Measurements from ENCODE around the gene CAMSAP1.

Gene CAMSAP1

DNA sequence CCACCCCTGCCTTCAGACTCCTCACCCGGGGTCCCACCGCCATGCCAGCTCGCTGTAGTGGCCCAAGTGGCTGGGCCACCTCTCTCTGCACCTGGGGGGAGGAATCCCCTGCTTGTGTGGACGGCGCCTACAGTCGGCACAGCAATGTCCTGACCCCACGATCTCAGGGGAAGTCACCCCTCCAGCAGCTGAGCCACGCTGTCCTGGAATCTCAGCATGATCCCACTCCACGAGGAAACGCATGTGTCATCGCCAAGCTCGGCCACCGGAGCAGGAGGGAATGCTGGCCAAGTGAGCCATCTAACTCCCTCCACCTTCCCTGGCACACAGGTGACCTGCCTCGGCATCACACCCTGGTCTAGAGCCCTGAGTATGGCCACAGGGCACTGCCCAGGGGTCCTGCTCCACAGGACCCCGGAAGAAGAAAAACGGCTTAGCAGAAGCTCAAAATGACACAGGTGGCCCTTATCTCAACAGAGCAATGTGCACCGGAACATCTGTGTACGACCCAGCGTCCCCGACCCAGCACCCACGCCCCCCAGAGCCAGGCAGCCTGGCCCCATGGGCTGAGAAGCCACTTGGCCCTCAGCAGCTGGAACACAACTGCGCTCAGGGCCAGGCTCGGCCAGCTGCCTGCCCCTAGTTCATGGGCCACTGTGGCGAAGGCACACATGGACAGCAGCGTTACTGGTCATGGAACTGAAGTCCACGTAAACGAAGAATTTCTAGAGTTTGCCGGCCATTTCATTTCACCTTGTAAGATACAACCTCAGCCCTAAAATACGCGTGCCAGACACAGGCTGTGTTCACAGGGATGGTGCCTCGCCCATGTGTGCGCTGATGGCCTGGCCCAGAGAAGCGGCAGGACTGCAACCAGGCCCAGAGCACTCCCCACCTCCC, 23.4 kb upstream of the CAMSAP1 start:
- ChIA-PET CTCF (no interaction called here), POLR2A (ENCODE audit: low non-redundant PET) (no interaction called here)
- no peak for DNase-seq (ENCODE audit: low spot score)
- peak overlapping the region; percentile 81 for H3K27ac ChIP-seq
- TF ChIP-seq CTCF (conservative IDR thresholded peaks at IDR 0.05; ENCODE audit: low read depth), result no peak

GRCh38 chr9:135929656-135930445, 22.5 kb upstream of the CAMSAP1 start:
- DNase-seq (ENCODE audit: low spot score), result no peak
- peak overlapping the region; percentile 81 for H3K27ac ChIP-seq
- ChIA-PET CTCF (no interaction called here), POLR2A (ENCODE audit: low non-redundant PET) (no interaction called here)
- no peak for TF ChIP-seq CTCF (conservative IDR thresholded peaks at IDR 0.05; ENCODE audit: low read depth)

- ChIA-PET POLR2A (ENCODE audit: low non-redundant PET) (no interaction called here), CTCF (no interaction called here)
- H3K27ac ChIP-seq, result peak overlapping the region; percentile 81
- no peak for TF ChIP-seq CTCF (conservative IDR thresholded peaks at IDR 0.05; ENCODE audit: low read depth)
- no peak for DNase-seq (ENCODE audit: low spot score)
Measured at GRCh38 chr9:135928731-135929655, 21.6 kb upstream of the CAMSAP1 start.

GRCh38 chr9:135928074-135928730, 20.9 kb upstream of the CAMSAP1 start:
- peak overlapping the region; percentile 81 for H3K27ac ChIP-seq
- ChIA-PET CTCF (no interaction called here), POLR2A (ENCODE audit: low non-redundant PET) (no interaction called here)
- no peak for DNase-seq (ENCODE audit: low spot score)
- TF ChIP-seq CTCF (conservative IDR thresholded peaks at IDR 0.05; ENCODE audit: low read depth), result no peak

GRCh38 chr9:135927195-135928013, 20.1 kb upstream of the CAMSAP1 start:
- peak overlapping the region; percentile 81 for H3K27ac ChIP-seq
- CTCF ChIA-PET, result no interaction called here
- no peak for TF ChIP-seq CTCF (conservative IDR thresholded peaks at IDR 0.05; ENCODE audit: low read depth)
- DNase-seq (ENCODE audit: low spot score), result no peak
- POLR2A ChIA-PET (ENCODE audit: low non-redundant PET), result no interaction called here
